NCI-H146 treated with DMSO at 0.1 percent for 48 hours (cell line): ENCODE measurements around the gene DUOX1.
"Not testable (repeated sequence)": the region's sequence is repeated elsewhere in the genome, so short reads cannot be mapped to it uniquely, and the experiment has no call there.

Source experiments
- DNase-seq: peaks from one replicate; lab custom pipeline; 2025; ENCODE audit not compliant: unreplicated experiment; lab: John Stamatoyannopoulos, UW

DUOX1 gene

DNA sequence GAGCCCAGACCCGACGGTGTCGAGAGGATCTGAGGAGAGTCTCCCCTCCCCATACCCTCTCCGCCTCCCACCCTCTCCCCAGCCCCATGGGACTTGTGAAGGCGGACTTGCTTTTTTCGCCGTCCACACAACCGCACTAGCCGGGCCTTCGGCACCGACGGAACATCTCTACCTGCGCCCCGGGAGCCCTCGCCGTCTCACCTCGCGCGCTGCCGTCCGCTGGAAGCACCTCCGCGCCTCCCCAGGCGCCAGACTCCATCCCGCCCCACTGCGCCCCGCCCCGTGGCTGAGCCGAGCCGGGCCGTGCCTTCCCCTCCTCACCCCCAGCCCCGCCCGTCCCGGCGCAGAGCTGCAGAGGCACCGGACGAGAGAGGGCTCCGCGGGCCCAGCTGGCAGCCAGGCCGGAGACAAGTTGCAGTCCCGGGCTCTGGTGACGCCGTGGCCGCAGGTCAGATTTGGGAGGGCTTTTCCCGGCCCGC, at the start of gene DUOX1, which contains the start of gene DUOXA1:
Gene DUOX1, plus strand, starts transcription at position 344 of the 479 bp plus-strand sequence. CDS start 1,973 bp downstream, outside the sequence.
Gene DUOXA1, minus strand, starts transcription at position 229 of the 479 bp plus-strand sequence. CDS start 6,865 bp downstream, outside the sequence.
- DNase-seq: no peak

DNA sequence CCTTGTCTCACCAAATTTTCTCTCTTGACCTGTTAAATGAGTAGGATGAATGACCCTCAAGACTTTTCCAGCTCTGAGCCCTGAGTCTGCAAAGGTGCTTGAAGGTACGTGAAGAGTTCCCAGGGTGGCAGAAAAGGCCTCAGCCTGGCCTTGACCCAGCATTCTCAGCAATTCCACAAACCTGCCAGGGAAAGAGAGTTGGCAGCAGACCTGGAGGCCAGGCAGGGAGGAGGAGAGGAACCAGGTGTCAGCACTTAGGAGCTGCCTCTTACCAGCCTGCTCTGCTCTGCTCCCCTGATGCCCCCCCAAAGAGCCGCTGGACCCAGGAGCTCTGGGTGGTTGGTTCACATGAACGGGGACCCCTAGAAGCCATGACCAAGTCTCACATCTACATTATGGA, 49.2 kb upstream of the DUOX1 start:
- DNase-seq: not testable (repeated sequence)

DNA sequence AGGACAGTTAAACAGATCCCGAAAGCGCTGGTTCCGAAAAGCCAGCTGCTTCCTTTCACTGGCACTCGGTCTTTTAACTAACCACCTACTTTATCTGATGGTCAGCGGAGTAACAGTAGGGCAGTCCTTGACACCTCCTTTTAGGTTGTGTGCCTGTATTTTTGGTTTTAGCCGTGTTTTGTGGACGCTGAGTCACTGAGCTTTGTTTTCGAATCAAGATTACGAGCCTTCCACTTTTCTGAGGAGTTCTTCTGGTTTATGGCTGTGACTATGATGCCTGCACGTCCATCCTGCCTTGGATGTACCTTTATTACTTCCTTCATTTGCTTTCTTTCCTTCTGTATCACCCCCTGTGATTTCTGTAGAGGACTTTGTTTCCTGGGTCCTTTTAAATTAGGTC, 47.4 kb upstream of the DUOX1 start:
- not testable (repeated sequence) for DNase-seq

DNA sequence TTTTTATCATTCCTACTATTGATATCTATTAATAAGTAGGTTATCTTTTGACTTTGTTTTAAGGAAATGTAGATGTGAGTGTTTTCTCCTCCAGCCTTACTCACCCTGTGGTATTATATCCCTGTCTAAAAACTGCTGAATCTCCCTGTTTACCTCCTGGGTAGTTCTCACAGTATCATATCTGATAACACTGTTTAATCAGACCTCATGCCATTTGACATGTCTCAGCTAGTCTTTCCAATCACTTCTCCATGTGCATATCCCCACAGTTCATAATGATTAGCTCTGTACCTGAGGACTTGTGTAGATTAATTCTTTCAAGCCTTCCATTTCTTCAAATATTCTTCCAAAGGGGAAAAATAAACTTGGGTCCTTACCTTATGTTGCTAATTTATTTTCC, 46.6 kb upstream of the DUOX1 start:
- DNase-seq: peak; percentile 41

DNA sequence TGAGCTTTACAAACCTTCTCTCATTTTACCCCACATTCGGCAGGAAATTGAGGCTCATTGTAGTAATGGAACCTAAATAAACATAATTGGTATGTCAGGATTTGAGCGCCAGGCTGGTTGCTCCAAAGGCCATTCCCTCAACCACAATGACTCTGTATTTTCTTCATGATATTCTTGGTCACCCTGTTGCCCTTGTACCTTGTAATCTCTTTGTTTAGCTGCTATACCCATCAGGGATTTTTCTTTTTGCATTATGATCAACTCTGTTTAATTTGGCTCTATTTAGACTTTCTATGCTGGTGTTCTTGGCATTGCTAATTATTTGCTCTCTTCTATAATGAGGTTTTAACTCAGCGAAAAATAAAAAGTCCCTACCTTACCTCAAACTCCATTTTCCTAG, 45.6 kb upstream of the DUOX1 start:
- no peak for DNase-seq

DNA sequence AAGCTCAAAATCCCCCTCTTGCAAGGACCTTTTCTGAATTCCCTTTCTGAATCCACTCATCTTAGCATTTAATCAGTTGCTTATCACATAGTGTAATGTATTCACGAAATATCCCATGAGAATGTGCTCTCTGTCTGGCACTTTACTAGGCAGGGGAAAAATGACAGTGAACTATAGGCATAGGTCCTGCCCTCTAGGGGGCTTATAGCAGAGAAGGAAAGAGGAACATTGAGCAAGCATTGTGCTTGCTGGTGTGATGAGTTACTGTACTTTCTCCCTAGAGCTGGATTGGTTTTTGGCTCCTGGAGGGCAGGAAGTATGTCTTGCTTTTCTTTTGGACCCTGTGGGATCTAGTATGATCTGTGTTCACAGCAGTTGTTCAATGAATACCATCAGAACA, 42.3 kb upstream of the DUOX1 start:
- no peak for DNase-seq

DNA sequence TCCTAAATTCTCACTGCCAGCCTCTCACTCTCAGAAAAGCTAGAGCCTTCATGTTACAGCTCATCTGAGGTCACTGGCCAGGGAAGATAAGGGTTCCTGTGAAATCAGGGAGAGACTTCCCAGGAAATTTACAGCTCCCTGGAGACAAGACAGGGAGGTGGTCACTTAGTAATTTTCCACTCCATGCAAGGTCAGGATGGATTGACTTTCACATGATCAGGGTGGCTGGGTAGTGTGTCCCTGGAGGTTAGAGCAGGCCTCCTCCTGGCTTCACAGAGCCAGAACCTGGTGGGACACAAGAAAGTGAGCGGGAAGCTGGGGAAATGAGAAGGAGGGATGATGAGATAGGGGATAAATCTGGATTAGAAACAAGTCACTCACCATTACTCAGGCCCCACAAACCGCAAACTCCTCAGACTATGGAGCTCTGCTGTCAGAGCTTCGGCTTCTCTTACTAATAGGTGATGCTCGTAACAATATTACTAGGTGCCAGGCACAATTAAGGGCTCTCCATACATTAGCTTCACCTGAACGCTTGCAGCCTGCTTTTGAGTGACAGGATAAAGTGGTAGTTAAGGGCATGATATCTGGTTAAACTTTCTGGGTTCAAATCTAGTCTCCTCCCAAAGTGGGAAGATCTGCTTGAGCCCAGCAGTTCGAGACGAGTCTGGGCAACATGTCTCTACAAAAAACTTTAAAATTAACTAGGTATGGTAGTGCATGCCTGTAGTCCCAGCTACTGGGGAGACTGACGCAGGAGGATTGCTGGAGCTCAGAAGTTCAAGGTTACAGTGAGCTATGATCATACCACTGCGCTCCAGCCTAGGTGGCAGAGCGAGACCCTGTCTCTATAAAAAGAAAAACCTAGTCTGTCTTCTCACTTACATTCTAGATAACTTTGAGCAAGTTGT, 40.7 kb upstream of the DUOX1 start:
- DNase-seq: no peak

DNA sequence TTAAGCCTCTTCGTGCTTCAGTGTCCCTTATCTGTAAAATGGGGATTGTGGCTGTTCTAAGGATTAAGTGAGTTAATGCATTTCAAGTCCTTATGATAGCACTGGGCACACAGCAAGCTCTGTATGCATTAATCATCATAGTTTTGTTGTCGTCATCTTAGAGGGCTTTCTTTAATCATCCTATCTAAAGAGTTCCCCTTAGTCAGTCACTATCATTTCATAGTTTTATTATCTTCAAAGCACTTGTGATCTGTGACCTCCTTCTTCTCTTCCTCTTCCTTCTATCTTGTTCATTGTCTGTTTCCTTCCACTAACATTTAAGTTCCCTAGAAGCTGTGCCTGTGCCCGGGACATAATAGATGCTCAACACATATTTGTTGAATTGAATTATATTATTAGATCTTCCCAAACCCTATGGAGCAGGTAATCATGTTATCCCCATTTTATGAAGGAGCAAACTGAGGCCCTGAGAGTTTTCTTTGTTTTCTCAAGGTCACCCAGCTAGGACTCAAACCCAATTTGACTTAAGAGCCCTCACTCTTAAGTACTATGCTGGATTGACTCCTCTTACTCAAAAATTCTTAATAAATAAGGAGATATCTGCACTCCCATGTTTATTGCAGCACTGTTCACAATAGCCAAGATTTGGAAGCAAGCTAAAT, 40.0 kb upstream of the DUOX1 start:
- DNase-seq: no peak

DNA sequence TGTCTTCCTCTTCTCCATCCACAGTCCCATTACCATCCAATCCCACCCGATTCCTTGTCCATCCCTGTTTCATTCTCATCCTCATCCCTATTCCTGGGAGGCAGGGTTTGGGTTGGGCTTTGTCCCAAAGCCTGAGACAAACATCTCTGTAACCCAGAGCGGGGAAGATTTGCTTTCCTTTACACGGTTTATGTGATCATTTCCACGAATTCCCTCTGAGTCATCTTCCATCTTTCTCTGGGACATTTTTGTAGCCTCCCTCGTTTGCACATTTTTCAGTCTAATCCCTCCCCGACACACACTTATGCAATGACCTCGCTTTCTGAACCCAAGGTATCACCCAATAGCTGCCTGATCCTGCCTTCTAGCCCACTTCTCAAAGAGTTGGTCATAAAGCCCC, 38.6 kb upstream of the DUOX1 start:
- no peak for DNase-seq

DNA sequence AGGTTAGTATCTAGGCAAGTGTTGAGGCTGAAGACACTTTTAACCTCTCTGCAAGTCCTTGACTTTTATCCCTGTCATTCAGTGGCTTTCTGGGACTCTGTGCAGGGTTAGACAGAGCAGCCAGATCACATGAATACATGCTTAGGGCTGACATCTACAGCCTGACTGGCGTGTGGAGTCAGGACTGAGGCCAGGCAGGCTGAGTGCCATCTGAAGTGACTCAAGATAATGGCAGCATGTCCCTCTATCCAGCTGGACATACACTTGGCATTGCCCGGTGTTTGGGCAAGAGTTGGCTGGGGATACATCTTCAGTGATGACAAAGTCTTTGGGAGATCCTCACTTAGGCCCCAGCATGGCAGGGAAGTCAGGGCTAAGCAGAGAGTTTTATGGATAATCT, 38.2 kb upstream of the DUOX1 start:
- DNase-seq: no peak

DNA sequence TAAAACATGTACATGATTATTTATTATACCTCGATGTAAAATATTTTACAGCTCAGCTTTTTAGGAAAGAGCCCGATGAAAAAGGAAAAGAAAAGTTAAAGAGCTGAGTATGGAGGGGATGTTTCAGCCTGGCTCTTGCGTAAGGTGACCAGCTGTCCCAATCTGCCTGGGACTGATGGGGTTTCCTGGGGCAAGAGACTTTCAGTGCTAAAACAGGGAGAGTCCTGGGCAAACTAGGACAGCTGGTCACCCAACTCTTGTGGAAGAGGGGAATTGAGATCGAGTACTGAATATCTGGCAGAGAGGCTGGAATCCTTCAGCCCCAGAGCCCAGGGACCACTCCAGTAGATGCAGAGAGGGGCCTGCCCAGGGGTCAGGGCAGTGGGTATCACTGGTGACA, 36.8 kb upstream of the DUOX1 start:
- DNase-seq: no peak

DNA sequence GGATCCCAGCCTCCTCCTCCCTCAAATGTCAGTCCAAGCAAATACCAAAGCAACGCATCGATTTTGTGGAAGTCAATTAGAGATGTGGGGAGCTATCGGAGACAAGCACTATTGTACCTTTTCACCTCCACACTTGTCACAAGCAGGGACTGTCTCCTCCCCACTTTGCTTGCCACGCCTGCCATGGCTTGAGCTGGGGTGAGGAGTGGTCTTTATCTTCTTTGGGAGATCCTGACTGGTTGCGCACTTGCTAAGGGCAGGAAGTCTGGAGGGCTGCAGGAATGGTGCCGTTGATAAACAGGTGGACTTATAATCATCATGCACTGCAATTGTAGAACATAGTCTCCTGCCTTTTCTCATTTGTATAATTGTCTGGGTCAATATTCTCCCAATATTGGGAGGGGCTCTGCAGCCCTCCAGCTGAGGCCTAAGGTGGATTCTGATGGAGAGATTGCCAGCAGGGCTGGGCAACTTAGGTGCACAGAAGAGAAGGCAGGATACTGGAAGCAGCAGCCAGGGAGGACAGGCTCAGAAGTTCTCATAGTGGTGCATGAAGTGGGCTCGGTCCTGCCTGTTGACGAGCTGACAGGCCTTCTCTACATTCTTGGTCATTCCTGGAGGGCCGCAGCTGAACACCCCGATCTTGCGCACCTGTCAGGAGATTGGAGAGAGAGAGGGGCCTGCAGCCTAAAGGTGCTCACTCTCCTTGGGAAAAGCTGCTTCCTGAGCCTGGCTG, 36.0 kb upstream of the DUOX1 start:
- no peak for DNase-seq

DNA sequence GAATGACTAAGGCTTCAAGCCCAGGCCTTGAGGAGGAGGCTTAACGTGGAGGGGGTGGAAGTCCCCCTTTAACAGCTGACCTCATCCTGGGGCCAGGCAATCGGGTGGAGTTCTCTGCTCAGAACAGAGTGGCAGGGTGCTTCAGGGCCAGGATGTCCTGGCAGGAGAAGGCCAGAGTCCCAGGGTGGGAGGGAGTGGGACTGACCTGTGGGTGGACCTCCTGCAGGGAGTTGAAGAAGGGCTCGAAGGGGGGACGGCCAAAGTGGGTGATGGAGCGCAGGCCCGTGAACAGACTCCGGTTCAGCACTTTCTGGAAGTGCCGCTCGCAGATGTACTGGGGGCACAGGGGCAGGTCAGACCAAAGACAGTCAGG, 35.5 kb upstream of the DUOX1 start:
- DNase-seq: no peak

DNA sequence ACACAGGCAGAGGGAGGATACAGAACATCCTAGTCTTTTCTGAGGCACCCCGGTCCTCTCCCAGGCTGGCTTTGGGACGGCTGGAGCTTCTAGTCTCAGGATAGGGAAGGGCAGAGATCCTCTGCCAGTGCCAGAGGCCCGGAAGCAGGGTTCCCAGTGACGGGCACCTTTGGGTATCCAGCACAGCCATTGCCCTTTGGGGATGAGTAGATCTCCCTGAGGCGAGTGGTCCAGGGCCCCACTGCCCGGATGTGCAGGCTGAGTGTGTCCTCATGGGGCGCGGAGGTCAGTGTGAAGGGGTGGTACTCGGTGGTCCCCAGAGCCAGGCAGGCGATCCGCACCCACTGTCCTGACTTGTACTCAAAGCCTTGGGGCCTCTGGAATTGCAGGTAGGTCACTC, 34.1 kb upstream of the DUOX1 start:
- no peak for DNase-seq

DNA sequence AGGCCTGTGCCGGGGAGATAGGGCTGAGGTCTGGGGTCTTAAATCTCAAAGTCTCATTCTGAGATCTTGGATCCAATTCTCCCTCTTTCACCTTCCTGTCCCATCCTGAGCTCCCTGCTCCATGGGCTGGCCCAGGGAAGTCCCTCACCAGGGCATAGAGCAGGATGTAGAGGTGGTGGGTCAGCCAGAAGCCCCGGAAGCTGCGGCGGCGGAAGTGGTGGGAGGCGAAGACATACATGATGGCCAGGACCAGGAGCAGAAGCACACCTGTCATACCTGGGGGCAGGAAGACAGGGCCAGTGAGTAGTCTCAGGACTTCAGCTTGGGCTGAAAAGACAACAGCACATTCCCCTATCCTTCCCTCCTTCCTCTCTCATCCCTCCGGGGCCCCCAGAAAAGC, 32.3 kb upstream of the DUOX1 start:
- DNase-seq: no peak

DNA sequence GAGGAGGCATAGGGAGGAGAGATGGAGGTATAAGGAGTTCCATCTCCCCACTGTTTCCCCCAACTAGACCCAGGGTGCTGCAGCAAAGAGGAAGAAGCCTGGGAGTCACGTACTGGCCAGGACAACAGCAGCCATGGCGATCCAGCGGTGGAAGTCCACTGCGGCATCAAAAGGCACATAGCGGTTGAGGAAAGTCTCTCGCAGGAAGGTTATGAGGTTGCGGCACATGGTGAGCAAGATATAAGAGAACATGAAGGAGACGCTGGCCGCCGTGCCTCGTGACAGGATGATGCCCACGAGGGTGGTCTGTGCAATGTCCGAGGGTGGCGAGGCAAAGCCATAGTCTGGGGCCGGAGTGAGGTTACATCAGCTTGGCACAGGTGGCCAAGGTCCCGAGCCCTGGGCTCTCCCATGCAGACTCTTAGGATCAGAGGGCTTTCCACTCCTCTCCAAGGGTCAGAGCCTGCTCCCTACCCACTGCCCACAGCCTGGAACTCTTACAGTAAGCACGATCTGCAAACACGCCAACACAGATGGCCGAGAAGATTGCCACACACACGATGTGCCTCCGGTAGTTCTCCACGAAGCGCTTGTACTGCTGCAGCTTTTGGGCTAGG, 30.1 kb upstream of the DUOX1 start:
- DNase-seq: no peak

DNA sequence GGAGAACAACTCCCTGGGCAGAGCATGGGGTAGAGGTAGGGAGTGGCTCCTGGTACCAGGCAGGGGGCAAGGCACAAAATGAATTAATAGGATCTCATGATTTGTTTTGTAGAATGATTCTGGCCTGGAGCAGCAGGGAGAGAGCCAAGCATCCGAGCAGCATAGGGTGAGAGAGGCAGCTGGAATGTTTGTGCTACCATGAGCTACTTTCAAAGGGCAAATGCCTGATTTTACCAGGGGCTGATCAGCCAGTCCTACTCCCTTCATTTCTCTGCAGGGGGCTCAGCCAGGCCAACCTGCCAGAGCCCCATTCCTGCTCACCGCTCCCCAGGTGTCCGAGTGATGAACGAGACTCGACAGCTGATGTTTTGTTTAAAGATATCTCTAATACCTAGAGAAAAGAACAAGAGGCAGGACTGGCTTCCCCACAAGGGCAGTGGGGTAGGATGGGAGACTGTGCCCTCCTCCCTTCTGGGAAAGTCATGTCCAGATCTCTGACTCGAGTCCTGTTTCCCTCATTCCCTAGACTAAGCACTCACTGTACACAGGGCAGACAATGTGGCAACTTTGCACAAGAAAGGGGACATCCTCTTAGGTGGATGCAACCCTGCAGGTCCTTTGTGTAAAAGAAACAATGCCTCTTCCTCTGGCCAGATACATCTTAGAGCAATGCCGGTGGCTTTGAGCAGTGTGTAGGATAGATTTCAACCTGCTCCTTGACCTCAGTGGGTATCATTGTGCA, 28.7 kb upstream of the DUOX1 start:
- DNase-seq: peak; percentile 35

DNA sequence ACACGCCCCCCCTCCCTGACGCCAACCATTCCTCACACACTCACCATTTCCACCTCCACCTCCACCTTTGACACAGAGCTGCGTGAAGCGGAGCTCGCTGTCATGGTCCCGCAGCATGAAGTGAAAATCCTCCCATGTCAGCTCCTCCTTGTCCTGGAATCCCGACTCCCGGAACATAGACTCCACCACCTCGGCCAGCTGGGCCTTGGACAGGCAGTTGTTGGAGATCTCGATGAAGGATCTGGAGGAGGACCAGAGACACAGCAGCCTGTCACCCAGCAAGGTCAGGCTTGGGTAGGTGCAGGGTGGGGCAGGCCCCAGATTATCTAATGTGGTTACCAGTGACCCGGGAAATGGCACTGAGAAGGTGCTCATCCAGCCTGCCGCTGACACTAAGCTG, 28.0 kb upstream of the DUOX1 start:
- no peak for DNase-seq

DNA sequence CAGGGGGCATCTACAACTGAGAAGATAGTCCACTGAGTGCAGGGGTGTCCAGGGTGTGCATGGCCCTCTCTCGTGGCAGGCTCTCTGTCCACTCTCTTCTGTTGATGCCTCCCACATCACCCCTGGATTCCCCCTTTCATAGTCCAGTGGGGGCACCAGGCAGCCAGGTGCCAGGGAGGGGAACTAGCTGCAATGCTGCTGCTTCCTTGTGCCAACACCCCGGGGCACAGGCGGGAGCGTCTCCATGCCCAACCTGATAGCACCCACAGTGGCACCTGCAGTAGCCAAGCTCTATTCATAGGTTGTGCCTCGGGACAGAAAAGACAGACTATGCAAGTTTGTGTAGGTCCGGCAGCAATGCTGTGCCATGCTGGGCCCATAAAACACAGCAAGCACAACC, 27.6 kb upstream of the DUOX1 start:
- no peak for DNase-seq

DNA sequence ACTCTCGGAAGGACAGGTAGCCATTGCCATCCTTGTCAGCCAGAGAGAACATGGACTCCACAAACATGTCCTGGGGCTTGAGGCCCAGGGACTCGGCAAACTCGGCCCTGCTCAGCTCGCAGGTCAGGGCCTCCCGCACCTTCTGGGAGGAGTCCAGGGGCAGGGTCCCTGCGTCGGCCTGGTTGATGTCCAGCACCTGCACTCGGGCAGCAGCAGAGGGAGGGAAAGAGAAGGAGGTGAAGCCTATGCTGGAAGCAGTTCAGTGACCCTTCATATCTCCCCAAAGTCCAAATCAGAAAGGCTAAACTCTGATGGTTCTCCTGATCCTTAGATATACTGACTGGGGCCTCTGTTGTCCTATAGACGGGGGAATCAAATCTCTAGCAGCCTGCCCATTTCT, 25.6 kb upstream of the DUOX1 start:
- not testable (repeated sequence) for DNase-seq
